Gastroesophageal sphincter (tissue), 4 donors: ENCODE measurements around the gene LPP. TPM values are rescaled to one million over a fixed set of nuclear protein-coding genes. Genes with fewer than 3 reads are reported as not detected.

Experiments used
- ATAC-seq: fragments of 150-250 bp; one replicate; pipeline ENCODE4 v1.9.1; 2016; ENCODE audit warnings: mild to moderate bottlenecking, moderate library complexity
- H3K27ac ChIP-seq, 4 donors: fragments of 200-600 bp; sonication (generic) in 3 of 4; 1 replicate in 3 of 4; 2 replicates in 1 of 4; pipeline ENCODE4 v1.5.1; 2016 to 2019
- H3K27me3 ChIP-seq: fragments of 200-600 bp; sonication (generic); one replicate; pipeline ENCODE4 v1.5.1; 2019
- H3K36me3 ChIP-seq, 2 donors: fragments of 200-600 bp; sonication (generic); one replicate each; pipeline ENCODE4 v1.5.1; 2019; ENCODE audit warnings: control low read depth in 1 of 2
- H3K4me1 ChIP-seq, 3 donors: fragments of 200-600 bp; sonication (generic); 1 replicate in 2 of 3; 2 replicates in 1 of 3; pipeline ENCODE4 v1.5.1; 2016 to 2019; ENCODE audit warnings: control low read depth in 2 of 3
- H3K4me3 ChIP-seq, 2 donors: fragments of 200-600 bp; sonication (generic); one replicate each; pipeline ENCODE4 v1.5.1; 2019; ENCODE audit warnings: mild to moderate bottlenecking in 1 of 2, moderate library complexity in 1 of 2
- H3K9me3 ChIP-seq, 3 donors: fragments of 200-600 bp; sonication (generic); one replicate each; pipeline ENCODE4 v1.5.1; 2017 to 2019; ENCODE audit warnings: control low read depth in 2 of 3
- EP300 ChIP-seq: sonication (generic); formaldehyde crosslinking; IDR thresholded peaks from one replicate; pipeline ENCODE4 v1.6.1; 2017; ENCODE audit warnings: antibody characterized with exemption, mild to moderate bottlenecking
- POLR2A ChIP-seq, 2 donors: fragments of 450-650 bp; IDR thresholded peaks; one replicate each; pipeline ENCODE4 v1.6.1; 2017; ENCODE audit warnings: antibody characterized with exemption in 2 of 2, mild to moderate bottlenecking in 2 of 2, moderate library complexity in 1 of 2
- POLR2AphosphoS5 ChIP-seq: sonication (generic); formaldehyde crosslinking; IDR thresholded peaks from one replicate; pipeline ENCODE4 v1.6.1; 2017; ENCODE audit warnings: antibody characterized with exemption
- WGBS, 2 donors: methylation state at CpG; one replicate each; pipeline ENCODE4 v1.1.5; 2018; ENCODE audit warnings: low coverage in 1 of 2; 5-methylcytosine and 5-hydroxymethylcytosine counted together
- total RNA-seq, 4 donors: library from RNA; depleted of rRNA; stranded (reverse); fragments of >200 nt; gene quantifications; one replicate each; pipeline ENCODE4 v1.1.0, GENCODE V29; 2016
- TF ChIP-seq, protein P1 (sequence below), 4 experiments: fragments of 200-600 bp in 2 of 4; fragments of 450-650 bp in 2 of 4; sonication (generic) in 1 of 4; IDR thresholded peaks; one replicate each; pipeline ENCODE4 v1.5.1; 2017 to 2019; ENCODE audit warnings: antibody characterized with exemption in 4 of 4, mild to moderate bottlenecking in 2 of 4, moderate library complexity in 2 of 4

LPP gene
- total RNA-seq, 4 donors from 2014 or later: 1,243 to 2,297 (median 2,164) TPM

- ATAC-seq: peak; percentile 45
- no peaks in the 10 kb centered on the region for H3K27me3 ChIP-seq
- 49 to 60% methylated on average over 9 of the region's 9 CpGs for WGBS, 2 donors
- H3K4me1 ChIP-seq: peaks cover 0 to 88% (median 9%) of the 10 kb centered on the region in 3 donors
- H3K4me3 ChIP-seq: no peak overlapping the region
- H3K9me3 ChIP-seq: no peaks in the 10 kb centered on the region
- H3K27ac ChIP-seq: peak overlapping the region in 3 of 4 donors; percentile 22 to 73 (median 64)
- H3K36me3 ChIP-seq: no peaks in the 10 kb centered on the region
- TF ChIP-seq POLR2A (IDR thresholded peaks at IDR 0.05): no peak
- no peak for TF ChIP-seq EP300
- TF ChIP-seq POLR2AphosphoS5: peak; percentile 91
- TF ChIP-seq, protein P1, sequence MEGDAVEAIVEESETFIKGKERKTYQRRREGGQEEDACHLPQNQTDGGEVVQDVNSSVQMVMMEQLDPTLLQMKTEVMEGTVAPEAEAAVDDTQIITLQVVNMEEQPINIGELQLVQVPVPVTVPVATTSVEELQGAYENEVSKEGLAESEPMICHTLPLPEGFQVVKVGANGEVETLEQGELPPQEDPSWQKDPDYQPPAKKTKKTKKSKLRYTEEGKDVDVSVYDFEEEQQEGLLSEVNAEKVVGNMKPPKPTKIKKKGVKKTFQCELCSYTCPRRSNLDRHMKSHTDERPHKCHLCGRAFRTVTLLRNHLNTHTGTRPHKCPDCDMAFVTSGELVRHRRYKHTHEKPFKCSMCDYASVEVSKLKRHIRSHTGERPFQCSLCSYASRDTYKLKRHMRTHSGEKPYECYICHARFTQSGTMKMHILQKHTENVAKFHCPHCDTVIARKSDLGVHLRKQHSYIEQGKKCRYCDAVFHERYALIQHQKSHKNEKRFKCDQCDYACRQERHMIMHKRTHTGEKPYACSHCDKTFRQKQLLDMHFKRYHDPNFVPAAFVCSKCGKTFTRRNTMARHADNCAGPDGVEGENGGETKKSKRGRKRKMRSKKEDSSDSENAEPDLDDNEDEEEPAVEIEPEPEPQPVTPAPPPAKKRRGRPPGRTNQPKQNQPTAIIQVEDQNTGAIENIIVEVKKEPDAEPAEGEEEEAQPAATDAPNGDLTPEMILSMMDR (IDR thresholded peaks at IDR 0.05): no peak
Observed at GRCh38 chr3:188198760-188199327, 44.9 kb downstream of the LPP start.

- peak overlapping the region in 3 of 4 donors; percentile 22 to 73 (median 64) for H3K27ac ChIP-seq
- no peak overlapping the region for H3K4me3 ChIP-seq
- H3K36me3 ChIP-seq: no peaks in the 10 kb centered on the region
- WGBS, 2 donors: 87 to 88% methylated on average over 8 of the region's 8 CpGs
- H3K4me1 ChIP-seq: peaks cover 2 to 88% (median 13%) of the 10 kb centered on the region in 3 donors
- no peaks in the 10 kb centered on the region for H3K9me3 ChIP-seq
- H3K27me3 ChIP-seq: no peaks in the 10 kb centered on the region
- TF ChIP-seq POLR2A (IDR thresholded peaks at IDR 0.05) (no peak), EP300 (no peak), POLR2AphosphoS5 (no peak)
- TF ChIP-seq, protein P1 (IDR thresholded peaks at IDR 0.05): no peak
- ATAC-seq: no peak
Observed at GRCh38 chr3:188199386-188199785, 45.4 kb downstream of the LPP start.

DNA sequence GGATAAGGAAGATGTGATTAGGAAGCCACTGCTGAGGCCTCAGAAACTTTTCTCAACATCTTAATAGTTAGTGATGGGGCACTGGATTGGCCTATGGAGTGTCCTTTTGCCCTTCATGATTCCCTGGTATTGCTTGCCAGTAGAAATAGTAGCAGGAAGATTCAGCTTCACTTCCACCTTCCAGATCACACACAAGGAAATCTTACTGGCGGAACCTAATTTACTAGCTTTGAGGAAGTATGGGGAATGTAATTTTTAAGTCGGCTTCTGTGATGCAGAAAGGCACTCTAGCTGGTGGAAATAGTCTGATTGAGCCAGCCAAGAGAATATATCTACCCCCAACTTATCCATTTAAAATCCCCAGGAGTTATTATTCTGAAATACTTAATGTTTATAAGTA lies 46.5 kb downstream of the LPP start:
- H3K27me3 ChIP-seq: no peaks in the 10 kb centered on the region
- no peak overlapping the region for H3K4me3 ChIP-seq
- TF ChIP-seq EP300 (no peak), POLR2A (IDR thresholded peaks at IDR 0.05) (no peak), POLR2AphosphoS5 (no peak)
- TF ChIP-seq, protein P1 (IDR thresholded peaks at IDR 0.05): no peak
- 29 to 60% methylated on average over 1 of the region's 2 CpGs for WGBS, 2 donors
- no peaks in the 10 kb centered on the region for H3K9me3 ChIP-seq
- no peak for ATAC-seq
- no peaks in the 10 kb centered on the region for H3K36me3 ChIP-seq
- H3K4me1 ChIP-seq: peaks cover 6 to 90% (median 19%) of the 10 kb centered on the region in 3 donors
- peak overlapping the region; percentile 46 to 73 (median 55) for H3K27ac ChIP-seq

DNA sequence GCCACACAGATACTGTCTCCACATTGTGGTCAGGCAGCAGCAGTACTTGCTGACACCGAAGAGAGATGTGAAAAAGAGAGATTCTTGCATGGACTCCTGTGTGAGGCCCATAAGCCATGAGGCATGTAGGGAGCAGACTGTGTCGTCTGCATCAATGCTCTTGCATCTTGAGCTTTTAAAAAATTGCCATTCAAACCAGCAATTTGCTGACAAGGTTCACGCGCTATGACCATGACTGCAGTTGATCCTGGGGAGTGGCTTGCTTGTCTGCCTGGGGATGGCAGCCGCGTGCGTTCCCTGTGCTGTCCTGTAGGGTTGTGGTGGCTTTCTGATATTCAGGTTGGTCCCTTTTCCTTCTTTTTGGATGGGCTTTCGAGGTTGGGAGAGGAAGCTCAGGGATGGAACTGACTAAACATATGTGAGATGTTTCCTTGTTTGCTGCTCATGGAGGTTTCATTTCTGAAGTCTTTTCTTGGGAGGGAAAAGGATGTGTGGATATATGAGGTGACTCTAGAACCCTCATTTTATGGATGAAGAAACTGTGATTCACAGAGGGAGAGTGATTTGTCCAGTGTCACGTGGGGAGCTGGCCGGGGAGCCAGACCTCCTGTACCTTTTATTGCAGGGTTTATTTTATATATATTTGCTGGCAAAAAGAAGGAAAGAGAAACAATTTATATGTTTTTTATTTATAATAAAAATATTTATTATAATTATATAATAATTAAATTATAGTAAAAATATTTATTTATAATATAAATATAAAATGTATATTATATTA lies 48.6 kb downstream of the LPP start:
- ATAC-seq: no peak
- 76 to 77% methylated on average over 8 of the region's 10 CpGs for WGBS, 2 donors
- Histone ChIP-seq H3K9me3 (no peaks in the 10 kb centered on the region), H3K4me3 (no peak overlapping the region), H3K27me3 (no peaks in the 10 kb centered on the region), H3K4me1 (peaks cover 9 to 90% (median 17%) of the 10 kb centered on the region in 3 donors), H3K36me3 (peaks cover 0 to 3% of the 10 kb centered on the region in 2 donors), H3K27ac (peak overlapping the region in 3 of 4 donors; percentile 64 to 73 (median 64))
- TF ChIP-seq, protein P1 (IDR thresholded peaks at IDR 0.05): peak in 2 of 4 experiments; percentile 15 to 29
- no peak for TF ChIP-seq POLR2A (IDR thresholded peaks at IDR 0.05)
